NK-92 (cell line): Measurements from ENCODE around the gene CTNNA2.
"Not testable (repeated sequence)": the region's sequence is repeated elsewhere in the genome, so short reads cannot be mapped to it uniquely, and the experiment has no call there.

Source experiments
- DNase-seq: peaks from one replicate; lab custom pipeline; 2025; ENCODE audit not compliant: unreplicated experiment; lab: John Stamatoyannopoulos, UW

Gene CTNNA2

DNA sequence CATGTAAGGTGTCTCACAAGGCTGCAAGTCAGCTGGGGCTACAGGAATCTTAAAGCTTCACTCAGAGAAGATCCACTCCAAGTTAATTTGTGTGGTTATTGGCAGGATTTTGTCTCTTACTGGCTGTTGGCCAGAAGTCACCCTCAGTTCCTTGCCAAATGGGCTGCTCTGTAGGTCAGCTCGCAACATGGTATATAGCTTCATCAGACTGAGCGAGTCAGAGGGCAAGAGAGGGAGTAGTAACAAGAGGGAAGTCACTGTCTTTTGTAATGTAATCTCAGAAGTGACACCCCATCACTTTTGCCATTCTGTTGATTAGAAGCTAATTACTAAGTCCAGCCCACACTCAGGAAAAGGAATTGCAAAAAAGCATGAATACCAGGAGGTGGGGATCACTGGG, 672.2 kb downstream of the CTNNA2 start:
- no peak for DNase-seq

DNA sequence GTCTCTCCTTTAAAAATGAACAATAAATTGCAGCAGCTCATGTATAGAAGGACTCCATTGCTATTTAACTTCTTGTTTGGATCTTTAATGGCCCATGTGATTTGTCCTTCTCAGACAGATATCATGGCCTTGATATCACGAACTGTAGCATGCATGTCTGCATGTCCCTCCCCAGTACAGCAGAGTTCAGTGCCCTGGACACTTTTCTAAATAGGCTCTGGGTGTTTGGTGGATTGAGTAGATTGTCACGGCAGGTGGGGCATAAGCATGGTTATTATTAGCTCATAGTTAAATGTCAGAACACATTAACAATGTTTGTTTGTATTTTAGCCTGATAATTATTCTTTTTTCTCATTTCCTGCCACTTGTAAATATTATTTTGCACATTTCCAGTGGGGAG, 673.4 kb downstream of the CTNNA2 start:
- no peak for DNase-seq

DNA sequence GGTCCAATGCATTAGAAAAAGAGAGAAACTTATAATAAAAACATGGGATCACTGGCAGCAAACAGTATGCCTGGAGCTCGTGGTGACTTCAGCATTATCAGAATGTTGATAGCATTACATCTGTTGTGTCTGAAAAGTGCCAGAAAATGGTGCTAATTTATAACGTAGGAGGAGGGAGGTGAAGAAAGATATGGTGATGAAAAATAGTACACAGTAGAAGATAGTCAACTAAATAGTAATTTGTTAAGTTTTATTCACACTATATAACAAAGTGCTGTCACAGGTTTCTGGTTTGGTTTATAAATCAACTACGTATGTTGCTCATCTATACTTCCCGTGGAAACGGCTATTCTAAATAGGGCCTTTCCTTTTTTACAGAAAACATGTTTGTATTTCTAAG, 674.3 kb downstream of the CTNNA2 start:
- no peak for DNase-seq

DNA sequence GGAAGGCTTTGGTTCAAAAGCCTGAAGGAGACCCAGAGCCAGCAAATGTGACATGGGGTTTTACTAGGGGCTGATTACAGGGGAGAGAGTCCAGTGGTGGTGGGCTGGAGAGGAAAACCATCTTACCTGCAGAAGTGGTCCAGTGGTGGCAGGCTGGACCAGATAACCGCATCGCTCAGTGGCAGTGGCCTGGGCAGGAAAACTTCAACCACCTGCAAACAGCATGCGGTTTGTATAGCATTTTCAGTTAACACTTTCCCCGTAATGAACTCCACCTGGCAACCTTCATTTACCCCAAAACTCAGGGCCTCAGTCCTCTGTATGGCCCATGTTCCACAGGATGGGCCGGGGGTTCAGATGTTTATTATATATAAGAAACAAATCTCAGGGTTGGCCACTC, 677.3 kb downstream of the CTNNA2 start:
- no peak for DNase-seq

DNA sequence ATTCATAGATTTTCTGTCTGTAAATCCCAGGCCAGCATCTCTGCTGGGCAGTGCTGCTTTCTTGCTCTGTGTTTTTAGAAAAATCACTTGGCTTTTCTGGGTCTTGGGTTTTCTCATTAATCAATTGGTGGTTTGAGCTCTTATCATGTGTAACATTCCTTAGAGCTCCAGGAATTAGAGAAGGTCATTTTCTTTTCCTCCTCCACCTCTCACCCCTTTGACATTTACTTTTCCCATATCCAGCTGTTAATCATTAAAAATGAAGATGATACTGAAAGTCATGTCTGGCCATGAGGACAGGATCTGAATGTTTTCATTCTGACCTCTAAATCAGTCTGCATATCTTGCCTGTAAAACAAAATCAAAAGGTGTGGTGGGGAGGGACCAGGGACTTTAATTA, 680.7 kb downstream of the CTNNA2 start:
- DNase-seq: no peak

DNA sequence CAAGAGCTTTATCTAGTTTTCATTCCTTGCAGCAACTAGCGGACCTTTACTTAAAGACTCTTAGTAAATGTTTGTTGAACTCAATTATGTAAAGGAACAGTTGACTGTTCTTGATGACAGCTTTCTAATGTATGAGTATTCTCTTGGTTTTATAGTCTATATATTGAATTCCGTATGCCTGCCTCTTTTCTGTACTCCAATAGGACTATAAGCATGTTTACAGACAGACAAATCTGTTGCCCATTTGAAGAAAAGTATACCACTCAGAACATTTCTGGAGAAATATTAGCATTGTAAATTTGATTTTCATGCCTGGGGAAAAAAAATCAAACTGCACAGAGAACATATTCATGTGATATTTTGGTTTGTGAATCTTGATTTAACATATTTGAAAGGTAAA, 682.2 kb downstream of the CTNNA2 start:
- DNase-seq: no peak

DNA sequence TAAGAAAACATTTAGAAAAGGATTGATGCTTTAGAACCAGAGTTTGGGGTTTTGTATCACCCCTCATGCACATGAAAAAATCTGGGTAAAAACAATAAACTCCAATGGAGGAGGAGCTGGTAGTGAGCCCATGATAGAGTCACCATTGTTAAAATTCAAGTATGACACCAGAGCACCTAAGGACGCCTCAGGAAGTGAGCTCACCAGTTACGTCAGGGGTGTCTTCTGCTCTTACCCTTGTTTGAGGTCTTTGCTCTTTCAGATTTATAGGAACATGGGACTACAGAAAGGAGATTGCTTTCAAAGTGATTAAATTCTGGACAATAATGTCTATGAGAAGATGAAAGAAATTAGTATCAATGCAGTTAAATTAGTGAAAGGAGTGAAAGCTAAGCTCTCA, 685.2 kb downstream of the CTNNA2 start:
- DNase-seq: no peak

DNA sequence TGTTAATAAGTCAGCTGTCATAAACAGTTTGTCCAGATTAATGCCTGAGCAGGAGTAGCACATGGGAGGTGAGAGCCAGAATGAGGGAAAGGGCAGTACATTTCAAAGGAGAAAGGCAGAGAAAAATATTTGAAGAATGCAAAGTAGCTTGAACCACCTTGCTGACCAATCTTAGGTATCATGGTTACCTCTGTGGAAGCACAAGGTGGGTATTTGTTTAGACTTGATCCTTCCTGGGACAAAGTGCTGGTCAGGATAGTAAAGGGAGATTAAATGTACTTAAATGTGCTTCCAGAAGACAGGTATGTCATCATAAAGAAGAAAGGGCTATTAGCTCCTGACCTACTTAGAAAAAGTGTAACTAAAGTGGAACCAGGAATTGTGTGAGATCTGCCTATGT, 686.7 kb downstream of the CTNNA2 start:
- no peak for DNase-seq

DNA sequence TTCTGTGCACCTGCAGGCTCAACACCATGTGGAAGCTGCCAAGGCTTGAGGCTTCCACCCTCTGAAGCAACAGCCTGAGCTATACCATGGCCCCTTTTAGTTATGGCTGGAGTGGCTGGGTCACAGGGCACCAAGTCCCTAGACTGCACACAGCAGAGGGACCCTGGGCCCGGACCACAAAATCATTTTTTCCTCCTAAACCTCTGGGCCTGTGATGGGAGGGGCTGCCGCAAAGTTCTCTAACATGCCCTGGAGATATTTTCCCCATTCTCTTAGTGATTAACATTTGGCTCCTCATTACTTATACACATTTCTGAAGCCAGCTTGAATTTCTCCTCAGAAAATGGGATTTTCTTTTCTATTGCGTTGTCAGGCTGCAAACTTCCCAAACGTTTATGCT, 691.1 kb downstream of the CTNNA2 start:
- DNase-seq: not testable (repeated sequence)

DNA sequence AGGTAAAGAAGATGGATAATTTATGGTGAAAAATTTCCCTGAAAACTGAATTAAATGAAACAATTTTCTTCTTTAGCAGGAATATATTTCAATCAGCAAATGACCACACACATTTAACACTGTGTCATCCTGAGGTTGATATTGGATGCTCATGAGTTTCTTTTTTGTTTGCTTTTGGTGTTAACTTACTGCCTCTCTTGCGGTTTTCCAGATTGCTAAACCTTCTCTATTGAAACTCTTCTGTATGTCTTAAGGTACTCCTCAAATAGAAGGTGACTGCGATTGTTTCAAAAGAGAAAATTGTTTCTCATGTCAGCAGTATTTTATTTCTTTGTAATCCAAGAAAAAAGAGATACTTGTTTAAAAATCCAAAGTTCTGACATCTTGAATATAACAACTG, 692.6 kb downstream of the CTNNA2 start:
- DNase-seq: no peak

DNA sequence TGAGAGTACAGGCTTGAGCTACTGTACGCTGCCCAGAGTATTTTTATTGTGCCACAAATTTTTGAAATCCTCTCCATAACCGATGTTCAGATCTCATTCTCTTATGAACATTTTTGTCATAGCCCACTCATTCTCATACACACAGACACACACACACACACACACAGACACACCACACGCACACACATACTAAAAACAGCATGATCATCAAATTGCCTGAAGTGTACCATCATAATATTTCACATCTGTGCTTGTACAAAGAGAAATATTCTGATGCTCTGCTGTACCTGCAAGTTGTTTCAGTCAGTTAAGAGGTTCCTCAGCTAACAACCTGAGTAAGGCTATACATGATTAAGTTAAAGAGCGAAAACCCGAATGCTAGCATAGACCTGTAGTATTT, 696.6 kb downstream of the CTNNA2 start:
- no peak for DNase-seq

DNA sequence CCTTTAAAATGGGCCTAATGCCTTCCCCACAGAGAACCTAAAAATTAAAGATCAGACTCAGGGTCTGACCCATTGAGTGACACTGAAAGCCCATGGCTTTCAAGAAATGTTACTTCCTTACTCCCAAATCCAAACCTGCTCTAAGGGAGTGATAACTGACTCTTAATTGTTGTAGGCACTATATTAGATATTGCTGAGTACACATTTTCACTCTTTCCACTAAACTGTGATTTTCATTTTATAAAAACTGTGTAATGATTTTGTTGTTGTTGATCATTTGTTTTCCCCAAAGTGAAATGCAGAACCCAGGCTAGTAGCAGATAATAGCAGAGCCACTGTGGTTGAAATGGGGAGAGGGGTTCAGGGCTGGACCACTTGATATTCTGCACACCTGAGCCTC, 704.6 kb downstream of the CTNNA2 start:
- DNase-seq: no peak

DNA sequence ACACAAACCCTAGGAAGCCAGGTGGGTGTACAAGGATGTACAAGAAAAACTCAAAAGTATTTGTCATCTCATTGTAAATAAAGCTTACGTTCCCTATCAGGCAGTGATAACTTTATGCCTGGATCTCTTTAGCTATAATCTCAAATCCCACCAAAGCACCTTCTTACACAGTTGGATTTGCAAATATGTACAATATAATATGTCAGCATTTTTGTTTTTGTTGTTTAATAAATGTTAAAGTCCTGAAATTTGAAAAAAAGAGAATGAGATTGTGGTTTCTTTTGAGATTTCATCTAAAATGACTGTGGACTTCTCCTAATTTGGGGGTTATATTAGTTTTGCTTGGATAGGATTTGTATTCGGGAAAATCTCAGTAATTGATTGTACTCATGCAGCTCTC, 709.8 kb downstream of the CTNNA2 start:
- DNase-seq: no peak

DNA sequence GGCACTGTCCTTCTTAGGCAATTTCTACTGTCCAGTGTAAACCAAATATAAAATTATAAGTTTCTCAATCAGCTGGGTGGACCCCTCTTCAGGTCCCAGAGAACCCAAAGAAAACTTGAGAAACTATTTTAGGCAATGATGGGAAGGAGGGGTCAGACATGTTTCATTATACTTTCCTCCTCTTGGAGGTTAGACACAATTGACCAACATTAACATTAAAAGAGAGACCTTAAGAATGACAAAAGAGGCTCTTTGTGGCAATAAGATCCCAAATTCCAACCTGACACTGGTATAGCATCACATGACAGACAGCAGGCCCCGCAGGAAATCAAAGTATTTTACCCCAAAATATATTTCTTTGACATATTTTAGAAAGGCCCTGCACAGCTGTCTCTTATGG, 718.6 kb downstream of the CTNNA2 start:
- DNase-seq: no peak

DNA sequence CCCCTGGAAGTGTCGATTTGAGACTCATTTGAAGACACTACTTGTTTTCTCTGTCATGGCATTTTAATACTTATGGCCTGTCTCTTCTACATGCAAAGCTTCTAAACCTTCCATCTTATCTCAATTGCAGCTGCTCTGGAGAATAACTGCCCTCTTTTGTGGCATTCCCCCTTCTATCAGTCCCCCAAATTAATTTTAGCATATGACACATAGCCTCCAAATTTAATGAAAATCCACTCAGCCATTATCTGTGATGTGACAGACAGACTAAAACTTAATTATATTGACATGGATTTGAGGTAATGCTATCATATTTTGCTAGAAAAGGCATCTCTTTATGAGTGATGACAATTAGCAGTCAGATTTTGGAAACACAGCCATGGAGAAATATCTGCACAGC, 720.5 kb downstream of the CTNNA2 start:
- DNase-seq: no peak

DNA sequence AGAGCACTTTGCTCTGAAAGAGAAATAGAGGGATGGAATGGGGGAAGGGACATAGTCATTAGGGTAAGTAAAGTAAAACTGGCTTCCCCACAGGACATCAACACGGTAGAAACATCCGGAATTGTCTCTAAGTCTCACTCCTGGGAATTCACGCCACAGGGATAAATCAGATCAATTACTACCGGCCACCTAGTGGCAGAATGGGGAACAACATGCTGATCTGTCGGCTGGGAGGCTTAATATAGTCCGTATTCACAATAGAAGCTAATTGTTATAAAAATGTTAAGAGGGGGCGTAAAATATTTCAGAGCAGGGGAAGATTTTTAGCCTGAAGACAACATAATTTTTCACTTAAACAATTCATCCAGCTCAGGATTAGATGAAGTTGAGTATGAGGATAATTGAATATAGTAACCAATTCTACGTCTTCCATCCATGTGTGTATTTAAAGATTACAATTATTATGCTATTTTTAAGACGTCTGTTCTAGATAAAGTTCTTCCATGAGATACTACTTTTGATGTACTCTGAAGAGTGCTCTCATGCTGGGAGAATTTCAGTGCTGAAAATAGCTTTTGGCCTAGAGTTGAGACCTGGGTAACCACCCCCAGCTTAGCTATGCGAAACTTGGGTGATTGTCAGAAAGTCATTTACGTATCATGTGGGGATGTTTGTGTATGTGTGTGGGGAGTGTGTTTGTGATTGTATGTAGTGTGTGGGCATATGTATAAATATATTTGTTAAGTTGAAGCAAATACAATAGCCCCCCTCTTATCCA, 726.0 kb downstream of the CTNNA2 start:
- no peak for DNase-seq

DNA sequence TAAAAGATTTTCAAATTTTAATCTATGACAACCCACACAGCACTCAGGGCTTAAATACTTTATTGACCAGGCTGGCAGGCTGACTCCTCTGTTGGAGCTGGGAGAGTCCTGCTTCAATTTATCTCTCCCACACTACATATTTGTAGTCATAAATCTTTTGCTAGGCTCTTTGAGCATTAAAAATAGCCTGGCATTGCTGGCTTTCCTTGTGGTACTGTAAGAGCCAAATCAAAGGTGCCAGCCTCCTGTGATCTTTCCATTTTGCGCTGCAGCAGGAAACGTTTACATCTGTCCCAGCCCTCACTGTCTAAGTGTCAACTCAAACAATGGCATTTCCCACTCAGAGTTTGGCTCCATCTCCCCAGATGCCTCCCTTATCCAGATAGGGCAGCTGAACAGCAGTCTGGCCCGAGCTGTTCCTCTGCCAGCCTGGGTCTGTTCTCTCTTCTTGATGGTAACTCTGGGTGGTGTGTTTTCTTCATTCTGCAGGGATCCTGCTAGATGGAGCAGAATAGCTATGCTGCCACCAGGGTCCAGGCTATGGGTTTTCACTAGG, 729.6 kb downstream of the CTNNA2 start:
- DNase-seq: no peak

DNA sequence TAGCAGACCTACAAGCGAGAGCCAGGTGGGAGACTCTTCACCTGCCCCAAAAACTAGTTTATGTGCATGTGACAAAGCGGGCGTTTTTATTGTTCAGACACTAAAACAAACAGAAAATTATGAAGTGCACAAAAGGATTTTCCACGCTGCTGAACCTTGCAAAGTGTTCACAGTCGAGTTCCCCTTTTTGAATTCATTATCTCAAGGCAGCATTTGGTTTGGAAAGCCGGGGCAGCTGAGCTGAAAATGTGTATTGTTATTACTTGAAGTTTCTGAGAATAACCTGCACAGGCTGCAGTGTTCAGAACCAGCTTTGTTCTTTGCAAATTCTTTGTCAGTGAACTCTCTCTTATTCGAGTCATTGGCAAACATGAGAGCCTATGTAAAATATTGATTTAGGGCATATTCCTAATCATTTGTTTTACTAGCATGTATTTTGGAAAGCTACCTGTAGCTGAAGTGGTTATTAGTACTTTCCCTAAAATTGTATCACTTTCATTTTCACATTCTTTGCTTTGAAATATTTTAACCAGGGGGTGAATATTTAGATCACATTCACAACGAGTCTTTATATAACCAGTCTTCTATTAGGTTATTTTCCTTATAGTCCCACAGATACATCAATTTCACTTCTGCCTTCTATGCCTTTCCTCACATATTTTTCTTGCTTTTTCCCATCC, 732.2 kb downstream of the CTNNA2 start:
- DNase-seq: no peak

DNA sequence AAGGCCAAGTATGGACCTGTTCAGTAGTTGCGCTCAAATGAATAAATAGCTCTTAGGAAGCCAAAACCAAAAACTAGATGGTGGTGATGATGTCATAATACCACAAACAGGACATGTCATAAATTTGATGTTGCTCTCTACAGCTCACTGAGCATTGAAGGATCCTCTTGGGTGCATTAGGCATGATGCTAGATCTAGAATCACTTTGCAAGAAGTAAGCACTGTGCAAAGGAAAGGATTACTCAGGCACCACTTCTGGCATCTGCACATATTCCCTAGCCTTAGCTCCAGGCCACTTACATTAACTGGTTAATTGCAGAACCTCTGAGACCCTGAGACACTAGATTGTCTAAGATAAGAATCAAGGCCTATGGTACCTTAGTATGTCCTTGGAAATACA, 733.7 kb downstream of the CTNNA2 start:
- DNase-seq: no peak

DNA sequence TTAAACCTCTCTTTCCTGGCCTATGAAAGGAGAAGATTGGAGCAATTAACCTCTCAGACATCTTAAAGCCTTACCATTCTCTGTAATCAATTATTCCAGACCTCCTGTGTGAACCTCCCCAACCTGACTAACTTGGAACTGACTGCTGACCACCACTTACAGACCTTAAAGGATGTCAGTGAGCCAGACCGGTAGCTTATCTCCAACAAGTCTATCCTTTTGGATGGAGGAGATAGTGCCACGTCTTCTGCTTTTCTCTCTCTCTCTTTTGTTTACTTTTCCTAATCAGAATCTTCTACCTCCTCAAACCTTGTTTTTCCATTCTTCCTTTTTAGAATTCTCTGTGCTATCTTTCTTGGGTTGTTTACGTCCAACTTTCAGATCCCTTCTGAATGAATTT, 734.5 kb downstream of the CTNNA2 start:
- no peak for DNase-seq

DNA sequence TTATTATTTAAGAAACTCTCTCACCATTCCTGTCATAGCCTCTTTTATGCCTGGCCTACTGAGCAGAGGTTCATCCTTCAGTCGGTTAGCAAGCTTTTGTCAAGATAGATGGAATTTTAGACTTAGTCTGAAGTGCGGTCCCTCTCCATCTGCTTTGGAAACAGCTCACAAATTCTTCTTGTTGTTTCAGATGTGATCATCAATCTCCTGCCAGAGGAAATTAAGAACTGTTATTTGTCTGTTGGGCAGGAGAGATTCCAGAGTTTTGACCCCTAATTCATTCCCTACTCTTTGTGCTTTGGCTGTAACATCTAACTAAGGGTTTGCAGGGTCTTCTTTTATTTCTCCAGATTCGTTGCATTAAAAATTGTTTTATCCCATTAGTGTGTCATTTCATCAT, 735.3 kb downstream of the CTNNA2 start:
- no peak for DNase-seq

DNA sequence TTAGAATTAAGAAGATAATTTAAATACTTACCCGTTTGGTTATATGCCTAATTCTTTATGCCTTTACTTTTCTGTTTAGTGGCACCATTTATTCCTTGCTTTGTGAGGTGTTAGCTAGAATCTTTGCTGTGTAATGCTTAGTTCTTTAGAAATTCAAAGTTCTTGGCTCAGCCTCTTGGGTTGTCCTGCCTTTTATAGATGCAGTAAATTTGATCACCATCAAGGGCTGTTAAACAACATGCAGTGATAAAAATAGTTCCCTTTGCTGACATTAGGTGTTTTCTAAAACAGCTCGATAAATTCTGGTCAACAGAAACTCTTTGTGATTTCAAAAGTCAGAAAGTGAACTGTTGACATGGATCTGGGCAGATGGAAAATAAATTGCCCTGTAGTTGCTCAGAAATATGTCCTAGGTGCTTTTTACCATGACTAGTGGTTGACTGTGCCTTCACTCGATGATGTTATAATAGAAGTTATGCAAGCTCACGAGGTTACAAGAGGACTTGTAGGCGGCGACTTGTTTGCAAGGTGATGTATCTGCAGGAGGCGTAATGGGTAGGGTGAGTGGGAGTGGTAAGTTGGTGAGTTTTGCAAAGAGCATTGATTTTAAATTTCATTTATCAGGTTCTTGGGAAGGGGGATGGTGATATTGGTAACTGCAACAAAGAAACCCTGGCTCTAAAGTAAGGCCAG, 739.6 kb downstream of the CTNNA2 start:
- no peak for DNase-seq
